Measurements from ENCODE around the gene THRB. TPM values are rescaled to one million over a fixed set of nuclear protein-coding genes. Genes with fewer than 3 reads are reported as not detected.
A peak's percentile ranks its signal among the peaks of the same experiment; 100 is the strongest.

Gene THRB
- total and polyA plus RNA-seq, 10 donors: 1.00 to 26.6 (median 16.2) TPM

GRCh38 chr3:24227635-24228034 lies 267.0 kb downstream of the THRB start:
- Histone ChIP-seq H3K4me3 (no peak overlapping the region), H3K36me3 (peaks cover 0 to 5% (median 0%) of the 10 kb centered on the region in 6 donors), H3K9me3 (no peaks in the 10 kb centered on the region), H3K4me1 (peaks cover 0 to 22% (median 8%) of the 10 kb centered on the region in 6 donors), H3K27ac (no peak overlapping the region), H3K27me3 (replicated peaks in 1 of 7) (no peaks in the 10 kb centered on the region)
- WGBS, 5 donors: 66 to 89% (median 82%) methylated on average over 3 of the region's 3 CpGs
- DNase-seq: no peak
- intact Hi-C loops (cut with DNase I; ENCODE audit: low total_unique reads): no loop called here
- no peak for TF ChIP-seq POLR2AphosphoS5 (IDR thresholded peaks at IDR 0.05)
- TF ChIP-seq CTCF (IDR thresholded peaks at IDR 0.05 in 8 of 11, conservative IDR thresholded peaks at IDR 0.05 in 3 of 11): no peak
- TF ChIP-seq POLR2A (IDR thresholded peaks at IDR 0.05): no peak

- Histone ChIP-seq H3K36me3 (peaks cover 0 to 5% (median 0%) of the 10 kb centered on the region in 6 donors), H3K27ac (peak overlapping the region in 1 of 8 donors; percentile 37), H3K4me3 (no peak overlapping the region), H3K4me1 (peaks cover 0 to 22% (median 8%) of the 10 kb centered on the region in 6 donors), H3K9me3 (no peaks in the 10 kb centered on the region), H3K27me3 (replicated peaks in 1 of 7) (no peaks in the 10 kb centered on the region)
- intact Hi-C loops (cut with DNase I; ENCODE audit: low total_unique reads): no loop called here
- no peak for DNase-seq
- WGBS, 5 donors: 89 to 96% (median 92%) methylated on average over 2 of the region's 2 CpGs
- TF ChIP-seq POLR2AphosphoS5 (IDR thresholded peaks at IDR 0.05): no peak
- TF ChIP-seq CTCF (IDR thresholded peaks at IDR 0.05 in 8 of 11, conservative IDR thresholded peaks at IDR 0.05 in 3 of 11): no peak
- no peak for TF ChIP-seq POLR2A (IDR thresholded peaks at IDR 0.05)
These were observed 268.3 kb downstream of the THRB start for GRCh38 chr3:24226397-24226796.

- TF ChIP-seq POLR2AphosphoS5 (IDR thresholded peaks at IDR 0.05): no peak
- TF ChIP-seq POLR2A (IDR thresholded peaks at IDR 0.05): no peak
- no peak for TF ChIP-seq CTCF (IDR thresholded peaks at IDR 0.05 in 8 of 11, conservative IDR thresholded peaks at IDR 0.05 in 3 of 11)
- no peak for DNase-seq
- H3K4me1 ChIP-seq: peaks cover 0 to 22% (median 8%) of the 10 kb centered on the region in 6 donors
- H3K4me3 ChIP-seq: no peak overlapping the region
- intact Hi-C loops (cut with DNase I; ENCODE audit: low total_unique reads): no loop called here
- H3K9me3 ChIP-seq: no peaks in the 10 kb centered on the region
- H3K27me3 ChIP-seq (replicated peaks in 1 of 7): no peaks in the 10 kb centered on the region
- 37 to 60% (median 57%) methylated on average over 5 of the region's 5 CpGs for WGBS, 5 donors
- peak overlapping the region in 4 of 8 donors; percentile 28 to 51 (median 36) for H3K27ac ChIP-seq
- peaks cover 0 to 5% (median 0%) of the 10 kb centered on the region in 6 donors for H3K36me3 ChIP-seq
These were observed 269.2 kb downstream of the THRB start for GRCh38 chr3:24225385-24225950.

- no peak for DNase-seq
- Histone ChIP-seq H3K9me3 (no peaks in the 10 kb centered on the region), H3K4me3 (no peak overlapping the region), H3K4me1 (peaks cover 0 to 22% (median 8%) of the 10 kb centered on the region in 6 donors), H3K27me3 (replicated peaks in 1 of 7) (no peaks in the 10 kb centered on the region), H3K27ac (peak overlapping the region in 4 of 8 donors; percentile 28 to 51 (median 36)), H3K36me3 (peaks cover 0 to 5% (median 0%) of the 10 kb centered on the region in 6 donors)
- TF ChIP-seq POLR2A (IDR thresholded peaks at IDR 0.05): no peak
- no peak for TF ChIP-seq POLR2AphosphoS5 (IDR thresholded peaks at IDR 0.05)
- no peak for TF ChIP-seq CTCF (IDR thresholded peaks at IDR 0.05 in 8 of 11, conservative IDR thresholded peaks at IDR 0.05 in 3 of 11)
- intact Hi-C loops (cut with DNase I; ENCODE audit: low total_unique reads): no loop called here
- WGBS, 5 donors: 67 to 81% (median 77%) methylated on average over 4 of the region's 4 CpGs
These were observed 269.8 kb downstream of the THRB start for GRCh38 chr3:24224666-24225384.
